Measurements from ENCODE around the gene HBM.
A peak's percentile ranks its signal among the peaks of the same experiment; 100 is the strongest.

The HBM gene, protein sequence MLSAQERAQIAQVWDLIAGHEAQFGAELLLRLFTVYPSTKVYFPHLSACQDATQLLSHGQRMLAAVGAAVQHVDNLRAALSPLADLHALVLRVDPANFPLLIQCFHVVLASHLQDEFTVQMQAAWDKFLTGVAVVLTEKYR

DNA sequence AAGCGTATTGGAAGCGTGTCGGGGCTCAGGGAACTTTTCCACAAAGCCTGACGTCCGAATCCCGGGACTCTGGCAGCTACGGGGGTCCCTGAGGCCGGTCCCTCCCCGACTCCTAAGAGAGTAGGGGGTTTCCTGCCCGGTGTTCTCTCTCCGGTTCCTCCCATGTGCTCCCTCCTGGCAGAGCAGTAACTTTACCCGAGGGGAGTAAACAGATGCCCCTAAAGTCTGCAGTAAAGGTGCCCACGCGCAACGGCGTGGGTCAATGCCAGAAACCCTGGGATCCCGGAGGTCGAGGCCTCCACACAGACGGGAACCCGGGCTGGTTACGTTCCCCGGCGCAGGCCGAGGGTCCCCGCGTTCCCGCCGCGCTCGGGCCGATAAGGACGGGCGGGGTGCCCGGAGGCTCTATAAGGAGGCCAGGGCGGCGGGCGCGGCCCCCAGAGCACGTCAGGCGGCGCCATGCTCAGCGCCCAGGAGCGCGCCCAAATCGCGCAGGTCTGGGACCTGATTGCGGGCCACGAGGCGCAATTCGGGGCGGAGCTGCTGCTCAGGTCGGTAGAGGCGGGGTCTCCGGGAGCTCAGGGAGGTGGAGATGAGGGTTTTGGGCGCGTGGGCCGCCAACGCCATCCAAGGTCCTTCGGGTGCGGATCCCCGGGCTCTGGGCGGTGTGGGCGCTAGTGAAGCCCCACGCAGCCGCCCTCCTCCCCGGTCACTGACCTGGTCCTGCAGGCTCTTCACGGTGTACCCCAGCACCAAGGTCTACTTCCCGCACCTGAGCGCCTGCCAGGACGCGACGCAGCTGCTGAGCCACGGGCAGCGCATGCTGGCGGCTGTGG is at the start of gene HBM:
TSS of gene HBM (plus strand) at position 440 of the 836 bp plus-strand sequence. CDS start at position 460, 20 bp downstream.
- no peak for DNase-seq (ENCODE audit: low spot score)

DNA sequence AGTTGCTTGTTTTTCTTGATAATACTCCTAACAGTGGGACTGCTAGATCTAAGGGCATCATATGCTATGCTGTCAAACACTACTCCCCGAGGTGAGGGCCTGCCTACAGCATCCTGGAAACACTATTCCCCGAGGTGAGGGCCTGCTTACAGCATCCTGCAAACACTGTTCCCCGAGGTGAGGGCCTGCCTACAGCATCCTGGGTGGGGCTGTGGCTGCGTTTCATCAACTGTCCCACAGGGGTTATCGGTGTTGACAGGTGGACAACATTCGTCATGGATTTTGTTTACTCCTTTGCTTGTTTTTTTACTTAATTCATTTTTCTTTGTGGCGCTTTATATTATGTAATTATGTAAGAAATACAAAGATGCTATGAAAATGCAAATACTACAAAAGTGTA is 49.8 kb upstream of the HBM start:
- Histone ChIP-seq H3K4me3 (no peak overlapping the region), H3K27ac (no peak overlapping the region)
- no peak for DNase-seq (ENCODE audit: low spot score)
- TF ChIP-seq, protein P1, sequence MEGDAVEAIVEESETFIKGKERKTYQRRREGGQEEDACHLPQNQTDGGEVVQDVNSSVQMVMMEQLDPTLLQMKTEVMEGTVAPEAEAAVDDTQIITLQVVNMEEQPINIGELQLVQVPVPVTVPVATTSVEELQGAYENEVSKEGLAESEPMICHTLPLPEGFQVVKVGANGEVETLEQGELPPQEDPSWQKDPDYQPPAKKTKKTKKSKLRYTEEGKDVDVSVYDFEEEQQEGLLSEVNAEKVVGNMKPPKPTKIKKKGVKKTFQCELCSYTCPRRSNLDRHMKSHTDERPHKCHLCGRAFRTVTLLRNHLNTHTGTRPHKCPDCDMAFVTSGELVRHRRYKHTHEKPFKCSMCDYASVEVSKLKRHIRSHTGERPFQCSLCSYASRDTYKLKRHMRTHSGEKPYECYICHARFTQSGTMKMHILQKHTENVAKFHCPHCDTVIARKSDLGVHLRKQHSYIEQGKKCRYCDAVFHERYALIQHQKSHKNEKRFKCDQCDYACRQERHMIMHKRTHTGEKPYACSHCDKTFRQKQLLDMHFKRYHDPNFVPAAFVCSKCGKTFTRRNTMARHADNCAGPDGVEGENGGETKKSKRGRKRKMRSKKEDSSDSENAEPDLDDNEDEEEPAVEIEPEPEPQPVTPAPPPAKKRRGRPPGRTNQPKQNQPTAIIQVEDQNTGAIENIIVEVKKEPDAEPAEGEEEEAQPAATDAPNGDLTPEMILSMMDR (IDR thresholded peaks at IDR 0.05): no peak

More for the DNA sequence above, at the start of gene HBM:
- H3K27ac ChIP-seq: no peak within 1 kb of the TSS
- peak within 1 kb of the TSS; percentile 47 for H3K4me3 ChIP-seq
- TF ChIP-seq, protein P1 (IDR thresholded peaks at IDR 0.05): no peak

DNA sequence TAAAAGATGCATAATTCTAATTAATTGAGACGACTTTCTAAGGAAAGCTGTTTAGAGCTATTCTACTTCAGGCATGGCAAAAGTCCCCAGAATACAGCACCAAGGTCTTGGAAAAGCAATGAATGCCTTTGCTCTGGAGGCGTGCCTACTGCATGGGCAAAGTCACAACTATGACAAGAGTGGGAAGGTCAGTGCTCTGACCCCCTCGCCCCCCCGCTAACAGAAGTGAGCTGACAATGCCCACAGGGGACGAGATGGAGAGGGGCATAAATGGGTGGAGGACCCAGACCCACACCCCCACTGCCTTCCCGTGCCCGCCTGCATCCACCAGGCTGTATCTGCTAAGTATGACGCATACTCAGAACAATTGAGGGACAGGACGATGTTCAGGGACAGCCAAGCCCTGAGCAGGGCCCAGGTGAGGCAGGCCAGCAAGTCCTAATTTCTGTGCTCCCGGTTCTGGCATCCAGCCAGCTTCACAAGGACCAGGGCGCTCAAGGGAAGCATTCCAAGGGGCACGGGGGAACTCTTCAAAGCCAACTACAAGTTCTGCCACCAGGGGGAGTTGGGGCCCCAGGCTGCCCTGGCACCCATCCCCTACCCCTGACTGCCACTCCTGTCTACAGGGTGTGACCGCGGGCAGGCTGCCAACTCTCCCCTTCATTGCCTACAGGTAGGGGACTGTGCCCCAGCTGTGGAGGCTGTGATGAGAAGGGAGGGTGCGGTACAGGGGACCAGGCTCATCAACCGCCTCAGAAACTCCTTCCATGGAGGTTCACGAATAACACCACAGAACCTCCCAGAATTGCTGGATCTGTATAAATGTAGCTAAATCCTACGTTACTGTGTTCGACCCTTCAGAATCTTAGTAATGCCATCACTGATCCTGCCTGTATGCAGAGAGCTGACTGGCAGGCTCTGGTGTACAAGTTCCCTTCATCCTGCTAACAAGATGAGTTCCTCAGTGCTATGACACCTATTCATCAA is 48.1 kb upstream of the HBM start:
- TF ChIP-seq, protein P1 (IDR thresholded peaks at IDR 0.05): peak; percentile 39
- DNase-seq (ENCODE audit: low spot score): no peak
- no peak overlapping the region for H3K27ac ChIP-seq
- H3K4me3 ChIP-seq: no peak overlapping the region

DNA sequence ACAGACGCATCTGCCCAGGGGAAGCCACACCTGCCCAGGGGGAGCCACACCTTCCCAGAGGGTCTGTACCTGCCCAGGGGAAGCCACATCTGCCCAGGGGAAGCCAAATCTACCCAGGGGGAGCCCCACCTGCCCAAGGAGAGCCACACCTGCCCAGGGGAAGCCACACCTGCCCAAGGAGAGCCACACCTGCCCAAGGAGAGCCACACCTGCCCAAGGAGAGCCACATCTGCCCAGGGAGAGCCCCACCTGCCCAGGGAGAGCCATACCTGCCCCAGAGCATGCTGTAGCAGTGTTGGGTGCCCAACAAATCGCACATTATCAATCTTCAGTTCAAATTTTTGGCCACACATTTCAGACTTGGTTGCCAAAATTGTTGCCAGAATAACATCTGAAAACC is 46.9 kb upstream of the HBM start:
- no peak overlapping the region for H3K27ac ChIP-seq
- TF ChIP-seq, protein P1 (IDR thresholded peaks at IDR 0.05): no peak
- DNase-seq (ENCODE audit: low spot score): no peak
- H3K4me3 ChIP-seq: no peak overlapping the region

DNA sequence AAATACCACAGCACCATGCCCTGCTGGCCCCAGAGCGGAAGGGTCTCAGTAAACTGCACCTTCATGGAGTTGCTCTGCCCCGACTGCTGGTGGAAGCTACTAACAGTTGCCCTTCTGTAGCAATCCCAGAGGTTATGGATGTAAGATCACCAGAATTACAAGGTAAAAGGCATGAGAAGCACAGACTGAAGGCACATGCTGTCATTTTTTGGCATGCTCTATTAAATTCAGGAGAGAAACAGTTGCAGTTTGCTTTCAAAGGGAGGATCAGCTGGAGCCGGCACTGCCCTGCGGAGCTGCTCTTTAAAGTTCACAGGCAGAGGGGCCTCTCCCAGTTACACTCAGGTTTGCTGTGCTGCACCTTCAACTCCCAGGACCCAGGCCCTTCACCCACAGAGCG is 46.5 kb upstream of the HBM start:
- DNase-seq (ENCODE audit: low spot score): no peak
- TF ChIP-seq, protein P1 (IDR thresholded peaks at IDR 0.05): no peak
- Histone ChIP-seq H3K4me3 (no peak overlapping the region), H3K27ac (no peak overlapping the region)

DNA sequence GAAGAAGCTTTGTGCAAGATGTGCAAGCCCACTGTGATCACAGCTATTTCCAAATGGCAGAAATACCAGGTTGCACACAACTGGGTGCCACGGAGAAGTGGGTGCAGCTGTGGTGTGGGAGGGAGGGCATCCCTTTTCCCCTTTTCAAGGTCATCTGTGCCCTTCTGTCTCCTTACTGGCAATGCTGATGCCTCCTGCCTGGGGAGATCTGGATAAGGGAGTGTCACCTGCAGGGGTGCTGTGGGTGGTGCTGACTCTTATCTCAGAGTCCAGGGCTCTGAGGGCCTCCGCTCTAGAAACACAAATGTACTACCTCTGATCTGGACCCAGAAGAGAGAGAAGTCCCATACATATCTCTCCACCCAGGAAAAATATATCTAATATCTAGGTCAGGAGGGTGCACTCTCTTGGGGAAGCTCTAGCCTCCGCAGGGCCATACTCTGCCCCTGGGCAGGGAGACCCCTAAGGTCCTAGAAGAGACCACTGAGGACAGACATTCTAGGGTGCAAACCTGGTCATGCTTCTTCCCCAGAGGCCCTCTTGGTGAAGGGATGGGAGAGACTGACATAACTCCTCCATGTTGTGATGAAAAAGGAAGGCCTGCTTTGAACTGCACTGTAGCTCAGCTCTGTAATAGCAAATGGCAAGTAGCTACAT is 45.8 kb upstream of the HBM start:
- no peak overlapping the region for H3K4me3 ChIP-seq
- no peak overlapping the region for H3K27ac ChIP-seq
- TF ChIP-seq, protein P1 (IDR thresholded peaks at IDR 0.05): no peak
- no peak for DNase-seq (ENCODE audit: low spot score)

Data from coronary artery (tissue), 2 donors.